HepG2 (cell line): ENCODE measurements around the gene LSM14B. TPM values are rescaled to one million over a fixed set of nuclear protein-coding genes. Genes with fewer than 3 reads are reported as not detected.
A peak's percentile ranks its signal among the peaks of the same experiment; 100 is the strongest.

Source experiments
- ATAC-seq: fragments of 200-7000 bp; cut with Tn5 transposase; 3 replicates; pipeline ENCODE4 v1.9.1; 2020; ENCODE audit warnings: mild to moderate bottlenecking, moderate library complexity
- BruUV-seq: library from RNA; stranded (reverse); fragments of 400-500 nt; replicated peaks from 2 replicates; lab custom pipeline; 2021; lab: Mats Ljungman, UMichigan
- CTCF ChIA-PET: fragments of 300-600 bp; formaldehyde crosslinking; extraction: SDS; loops from one replicate; lab custom pipeline; 2021; ENCODE audit warnings: low total read pairs, inconsistent platforms, low intra/inter-chr PET ratio; lab: Yijun Ruan, JAX
- POLR2A ChIA-PET: fragments of 350-600 bp; sonication (Branson Sonifier 250); formaldehyde crosslinking; loops from one replicate; lab custom pipeline; 2020; ENCODE audit warnings: antibody characterized with exemption, inconsistent platforms; lab: Yijun Ruan, JAX
- DNase-seq: peaks from one replicate; pipeline ENCODE4 v3.0.0-alpha.2; 2015; ENCODE audit warnings: low spot score
- FAIRE-seq: peaks from 3 replicates; lab custom pipeline; 2011; peaks lifted over from hg19 to GRCh38; lab: Jason Lieb, UNC
- H2AFZ ChIP-seq: one replicate; pipeline ENCODE4 v1.6.1; 2011; ENCODE audit warnings: low read length, inconsistent platforms
- H3K27ac ChIP-seq: fragments of 300-600 bp; 3 replicates; pipeline ENCODE4 v1.8.0; 2011; ENCODE audit warnings: mixed run types, mild to moderate bottlenecking, mixed read lengths, low read length, inconsistent platforms; ENCODE audit not compliant: insufficient read depth; ENCODE audit errors: extremely low read length
- H3K27me3 ChIP-seq, 2 experiments: fragments of 200-600 bp in 1 of 2; 2 replicates in 1 of 2; 3 replicates in 1 of 2; pipeline versions ENCODE4 v1.6.0 to v1.8.0; 2011; ENCODE audit warnings: low read length in 2 of 2, mild to moderate bottlenecking in 2 of 2, moderate library complexity in 2 of 2, inconsistent platforms in 1 of 2; ENCODE audit not compliant: insufficient read depth in 2 of 2, control insufficient read depth in 1 of 2
- H3K36me3 ChIP-seq, 2 experiments: fragments of 200-600 bp in 1 of 2; replicated peaks in 1 of 2; 2 replicates in 1 of 2; 3 replicates in 1 of 2; pipeline versions ENCODE4 v1.5.1 to v1.8.0; 2011; ENCODE audit warnings: low read length in 2 of 2, inconsistent platforms in 1 of 2; ENCODE audit not compliant: insufficient read depth in 2 of 2, control insufficient read depth in 1 of 2
- H3K4me1 ChIP-seq: 2 replicates; pipeline ENCODE4 v1.5.1; 2012; ENCODE audit warnings: low read length, inconsistent platforms; ENCODE audit not compliant: insufficient read depth
- H3K4me2 ChIP-seq: 2 replicates; pipeline ENCODE4 v1.6.0; 2011; ENCODE audit warnings: low read depth, low read length, inconsistent platforms
- H3K4me3 ChIP-seq, 3 experiments: fragments of 200-600 bp in 1 of 3; sonication (generic), shearing (Covaris generic) in 1 of 3; replicated peaks in 1 of 3; 2 replicates each; pipeline ENCODE4 v1.5.1; 2011 to 2016; ENCODE audit warnings: low read length in 3 of 3, inconsistent platforms in 2 of 3, low read depth in 2 of 3, mild to moderate bottlenecking in 2 of 3, control low read depth in 1 of 3, mixed read lengths in 1 of 3; ENCODE audit not compliant: insufficient read depth in 1 of 3
- H3K79me2 ChIP-seq: one replicate; pipeline ENCODE4 v1.6.1; 2011; ENCODE audit warnings: low read length, inconsistent platforms; ENCODE audit not compliant: insufficient read depth
- H3K9ac ChIP-seq: 2 replicates; pipeline ENCODE4 v1.6.0; 2011; ENCODE audit warnings: mild to moderate bottlenecking, low read depth, low read length, inconsistent platforms; ENCODE audit not compliant: insufficient read depth
- H3K9me3 ChIP-seq: 2 replicates; pipeline ENCODE4 v1.5.1; 2012; ENCODE audit warnings: mild to moderate bottlenecking, low read length
- H4K20me1 ChIP-seq: 2 replicates; pipeline ENCODE4 v1.6.0; 2011; ENCODE audit warnings: inconsistent platforms, mild to moderate bottlenecking, low read length, moderate library complexity; ENCODE audit not compliant: insufficient read depth
- AHR ChIP-seq: IDR thresholded peaks from 2 replicates; pipeline ENCODE4 v1.6.1; 2018; ENCODE audit warnings: missing genetic modification reagents, missing compliant biosample characterization
- ATF3 ChIP-seq: sonication (generic); formaldehyde crosslinking; IDR thresholded peaks from 2 replicates; pipeline ENCODE4 v1.4.0; 2020; ENCODE audit warnings: missing genetic modification reagents
- CREB1 ChIP-seq, 2 experiments: fragments of 450-650 bp in 1 of 2; IDR thresholded peaks; 2 replicates each; pipeline ENCODE4 v1.6.1; 2016 to 2017; ENCODE audit warnings: control low read depth in 1 of 2, mild to moderate bottlenecking in 1 of 2, missing compliant biosample characterization in 1 of 2, missing genetic modification characterization in 1 of 2
- IRF9 ChIP-seq: sonication (generic); formaldehyde crosslinking; IDR thresholded peaks from 2 replicates; pipeline ENCODE4 v1.8.0; 2022; ENCODE audit warnings: missing genetic modification reagents, mild to moderate bottlenecking, borderline replicate concordance
- NFE2 ChIP-seq: sonication (generic); formaldehyde crosslinking; IDR thresholded peaks from 2 replicates; pipeline ENCODE4 v1.4.0; 2020; ENCODE audit warnings: missing genetic modification reagents
- RCOR2 ChIP-seq: IDR thresholded peaks from 2 replicates; pipeline ENCODE4 v1.6.1; 2016; ENCODE audit warnings: missing biosample characterization, missing genetic modification reagents
- RXRB ChIP-seq: IDR thresholded peaks from 2 replicates; pipeline ENCODE4 v1.6.1; 2016; ENCODE audit warnings: borderline replicate concordance, missing genetic modification reagents, missing compliant biosample characterization
- TMF1 ChIP-seq: sonication (generic); formaldehyde crosslinking; IDR thresholded peaks from 2 replicates; pipeline ENCODE4 v1.8.1; 2022; ENCODE audit warnings: low read depth, missing genetic modification reagents
- TOE1 ChIP-seq: sonication (generic); formaldehyde crosslinking; IDR thresholded peaks from 2 replicates; pipeline ENCODE4 v1.4.0; 2020; ENCODE audit warnings: mild to moderate bottlenecking, missing genetic modification reagents
- ZBTB49 ChIP-seq: sonication (generic); formaldehyde crosslinking; IDR thresholded peaks from 2 replicates; pipeline ENCODE4 v1.4.0; 2020; ENCODE audit warnings: missing genetic modification reagents, borderline replicate concordance
- ZNF225 ChIP-seq: sonication (generic); formaldehyde crosslinking; IDR thresholded peaks from 2 replicates; pipeline ENCODE4 v1.4.0; 2020; ENCODE audit warnings: mild to moderate bottlenecking, missing genetic modification reagents
- ZNF343 ChIP-seq: sonication (generic); formaldehyde crosslinking; IDR thresholded peaks from 2 replicates; pipeline ENCODE4 v1.4.0; 2020; ENCODE audit warnings: mild to moderate bottlenecking, missing genetic modification reagents
- ZNF557 ChIP-seq: sonication (generic); formaldehyde crosslinking; IDR thresholded peaks from 2 replicates; pipeline ENCODE4 v1.4.0; 2020; ENCODE audit warnings: missing genetic modification reagents
- ZNF563 ChIP-seq: sonication (generic); formaldehyde crosslinking; IDR thresholded peaks from 2 replicates; pipeline ENCODE4 v1.8.0; 2022; ENCODE audit warnings: mild to moderate bottlenecking, moderate library complexity, missing genetic modification reagents
- WGBS: methylation state at CpG from one replicate; pipeline ENCODE4 v1.1.6; 2017; ENCODE audit warnings: low lambda C conversion rate; 5-methylcytosine and 5-hydroxymethylcytosine counted together
- in situ Hi-C: cut with HindIII; loops from 2 replicates; pipeline ENCODE4 v1.10.0; 2017; ENCODE audit warnings: low pct_unique_long_range_greater_than_20kb; ENCODE audit not compliant: extremely low pct_ligation_motif_present
- intact Hi-C: fragments of 100-400 bp; cut with micrococcal nuclease; formaldehyde crosslinking; loops from one replicate; pipeline ENCODE4 v1.10.0; 2022; ENCODE audit not compliant: unreplicated experiment
- polyA plus RNA-seq, 8 experiments: library from polyadenylated mRNA; depleted of rRNA in 3 of 8; stranded (reverse) in 7 of 8; unstranded in 1 of 8; fragments of >200 nt; fragmentation: Illumina TruSeq in 4 of 8; extraction: Trizol in 4 of 8; gene quantifications; 2 replicates each; pipeline versions ENCODE4 v1.2.1 to v1.2.3, GENCODE V29; 2011 to 2016; ENCODE audit warnings: low read depth in 4 of 8, missing spikeins in 1 of 8, mixed read lengths in 1 of 8; ENCODE audit not compliant: insufficient read depth in 1 of 8
- total RNA-seq, 5 experiments: library from RNA; depleted of rRNA; stranded (reverse); fragments of >200 nt; fragmentation: Illumina TruSeq; extraction: Trizol; gene quantifications; 2 replicates each; pipeline ENCODE4 v1.2.3, GENCODE V29; 2016; ENCODE audit warnings: low read depth in 1 of 5

Gene LSM14B
- total and polyA plus RNA-seq, 2 of the 13 experiments (the other 11 are each of a cell fraction or from before 2014, with no cell fraction given): 43.3 to 79.2 TPM

- Histone ChIP-seq H3K79me2 (peaks cover 69% of the 10 kb centered on the region), H3K36me3 (peaks cover 36 to 74% of the 10 kb centered on the region in 2 experiments), H3K27ac (no peak overlapping the region), H4K20me1 (peaks cover 17% of the 10 kb centered on the region), H3K27me3 (no peaks in the 10 kb centered on the region), H3K9ac (no peak overlapping the region), H3K4me2 (no peak overlapping the region), H3K4me3 (no peak overlapping the region), H3K4me1 (peaks cover 37% of the 10 kb centered on the region), H3K9me3 (no peaks in the 10 kb centered on the region), H2AFZ (no peak overlapping the region)
- ATAC-seq (no peak), DNase-seq (no peak), FAIRE-seq (no peak)
- POLR2A ChIA-PET: no interaction called here
- WGBS: 96% methylated on average over 12 of the region's 12 CpGs
- TF ChIP-seq ZNF563 (CRISPR knock-in tag) (0 out of 2 replicates have a peak, but pooled peaks have one; percentile 34), ZNF557 (CRISPR knock-in tag) (no peak), IRF9 (CRISPR knock-in tag) (0 out of 2 replicates have a peak, but pooled peaks have one; percentile 38)
- intact Hi-C loops: loop anchor here (5.0 kb wide), 1 partner anchor 36 kb away; the partner anchor contains the start of gene LSM14B
- in situ Hi-C loops: no loop called here
- CTCF ChIA-PET: interaction anchor here (4.9 kb wide), 1 partner anchor 147 kb away, joined by 46 read pairs; no protein-coding TSS in a partner anchor
- no TSS peak for BruUV-seq
These were observed 35.8 kb downstream of the LSM14B start for GRCh38 chr20:62158088-62158400.

- Histone ChIP-seq H3K4me2 (no peak overlapping the region), H2AFZ (no peak overlapping the region), H3K36me3 (peaks cover 37 to 73% of the 10 kb centered on the region in 2 experiments), H4K20me1 (peaks cover 17% of the 10 kb centered on the region), H3K9ac (no peak overlapping the region), H3K4me1 (peaks cover 37% of the 10 kb centered on the region), H3K9me3 (no peaks in the 10 kb centered on the region), H3K27ac (no peak overlapping the region), H3K79me2 (peaks cover 64% of the 10 kb centered on the region), H3K4me3 (no peak overlapping the region), H3K27me3 (no peaks in the 10 kb centered on the region)
- ChIA-PET POLR2A (no interaction called here), CTCF (interaction anchor here (4.9 kb wide), 1 partner anchor 147 kb away, joined by 46 read pairs; no protein-coding TSS in a partner anchor)
- no peak for ATAC-seq
- DNase-seq: no peak
- WGBS: 97% methylated on average over 22 of the region's 22 CpGs
- BruUV-seq: no TSS peak
- in situ Hi-C loops (no loop called here), intact Hi-C loops (loop anchor here (5.0 kb wide), 1 partner anchor 36 kb away; the partner anchor contains the start of gene LSM14B)
- FAIRE-seq: no peak
- no peak for TF ChIP-seq AHR (CRISPR knock-in tag)
- TF ChIP-seq ZBTB49 (CRISPR knock-in tag): no peak
- TF ChIP-seq ATF3 (CRISPR knock-in tag): no peak
- TF ChIP-seq ZNF343 (CRISPR knock-in tag): no peak
- no peak for TF ChIP-seq CREB1 (IDR thresholded peaks at IDR 0.05)
- TF ChIP-seq CREB1 (CRISPR knock-in tag; IDR thresholded peaks at IDR 0.05): no peak
- TF ChIP-seq IRF9 (CRISPR knock-in tag): no peak
- no peak for TF ChIP-seq TOE1 (CRISPR knock-in tag)
- no peak for TF ChIP-seq RCOR2 (CRISPR knock-in tag)
- TF ChIP-seq NFE2: no peak
- no peak for TF ChIP-seq RXRB (CRISPR knock-in tag)
- no peak for TF ChIP-seq ZNF225 (CRISPR knock-in tag)
- no peak for TF ChIP-seq TMF1 (CRISPR knock-in tag)
These were observed 36.3 kb downstream of the LSM14B start for GRCh38 chr20:62158541-62158940.
